Activated CD8-positive, alpha-beta memory T cell treated with anti-CD3 and anti-CD28 coated beads for 24 hours (primary cell): ENCODE data around the gene WWOX.

Experiments used
- DNase-seq: peaks from one replicate; pipeline ENCODE4 v3.0.0-alpha.2; 2020

The WWOX gene

GRCh38 chr16:78635807-78636206, 536.4 kb downstream of the WWOX start:
- no peak for DNase-seq

GRCh38 chr16:78638371-78638770, 538.9 kb downstream of the WWOX start:
- no peak for DNase-seq

- DNase-seq: no peak
Observed at GRCh38 chr16:78639775-78640174, 540.3 kb downstream of the WWOX start.

- DNase-seq: no peak
Observed at GRCh38 chr16:78640886-78641285, 541.4 kb downstream of the WWOX start.

GRCh38 chr16:78641433-78641832, 542.0 kb downstream of the WWOX start:
- DNase-seq: no peak

- no peak for DNase-seq
Observed at GRCh38 chr16:78642621-78643285, 543.3 kb downstream of the WWOX start.

GRCh38 chr16:78645657-78646056, 546.2 kb downstream of the WWOX start:
- no peak for DNase-seq

- no peak for DNase-seq
Observed at GRCh38 chr16:78647019-78647418, 547.6 kb downstream of the WWOX start.

GRCh38 chr16:78647491-78647890, 548.0 kb downstream of the WWOX start:
- DNase-seq: no peak

GRCh38 chr16:78648517-78648916, 549.1 kb downstream of the WWOX start:
- DNase-seq: no peak

GRCh38 chr16:78650339-78651074, 551.1 kb downstream of the WWOX start:
- no peak for DNase-seq

GRCh38 chr16:78654929-78655328, 555.5 kb downstream of the WWOX start:
- DNase-seq: no peak

GRCh38 chr16:78655331-78656113, 556.1 kb downstream of the WWOX start:
- no peak for DNase-seq

- DNase-seq: no peak
Observed at GRCh38 chr16:78656887-78657286, 557.4 kb downstream of the WWOX start.

GRCh38 chr16:78659216-78659615, 559.8 kb downstream of the WWOX start:
- no peak for DNase-seq

GRCh38 chr16:78659668-78660217, 560.3 kb downstream of the WWOX start:
- no peak for DNase-seq

- DNase-seq: no peak
Observed at GRCh38 chr16:78660795-78661194, 561.3 kb downstream of the WWOX start.

- no peak for DNase-seq
Observed at GRCh38 chr16:78663690-78664089, 564.2 kb downstream of the WWOX start.

GRCh38 chr16:78664811-78665772, 565.6 kb downstream of the WWOX start:
- DNase-seq: no peak

- DNase-seq: no peak
Observed at GRCh38 chr16:78666318-78666717, 566.9 kb downstream of the WWOX start.

GRCh38 chr16:78667675-78668074, 568.2 kb downstream of the WWOX start:
- no peak for DNase-seq

- DNase-seq: no peak
Observed at GRCh38 chr16:78668393-78668792, 568.9 kb downstream of the WWOX start.
